ENCODE data around the gene KRTAP5-7.
"Not testable (repeated sequence)": the region's sequence is repeated elsewhere in the genome, so short reads cannot be mapped to it uniquely, and the experiment has no call there.

KRTAP5-7 gene

GRCh38 chr11:71526796-71527575 lies at the start of gene KRTAP5-7:
Gene KRTAP5-7, plus strand, starts transcription at chr11:71527267. Its CDS starts 34 bp downstream, at chr11:71527301.
- not testable (repeated sequence) for DNase-seq

- no peak for DNase-seq
Observed at GRCh38 chr11:71477641-71478527, 49.2 kb upstream of the KRTAP5-7 start.

- DNase-seq: no peak
Observed at GRCh38 chr11:71478528-71478840, 48.6 kb upstream of the KRTAP5-7 start.

GRCh38 chr11:71481101-71481960 lies 45.7 kb upstream of the KRTAP5-7 start:
- no peak for DNase-seq

GRCh38 chr11:71482216-71482615 lies 44.9 kb upstream of the KRTAP5-7 start:
- DNase-seq: no peak

- DNase-seq: no peak
Observed at GRCh38 chr11:71482746-71483364, 44.2 kb upstream of the KRTAP5-7 start.

GRCh38 chr11:71483692-71484091 lies 43.4 kb upstream of the KRTAP5-7 start:
- DNase-seq: no peak

- peak; percentile 12 for DNase-seq
Observed at GRCh38 chr11:71484248-71485062, 42.6 kb upstream of the KRTAP5-7 start.

- DNase-seq: no peak
Observed at GRCh38 chr11:71485063-71485399, 42.0 kb upstream of the KRTAP5-7 start.

GRCh38 chr11:71485466-71485865 lies 41.6 kb upstream of the KRTAP5-7 start:
- DNase-seq: no peak

GRCh38 chr11:71486320-71486719 lies 40.7 kb upstream of the KRTAP5-7 start:
- no peak for DNase-seq

GRCh38 chr11:71488681-71489270 lies 38.3 kb upstream of the KRTAP5-7 start:
- DNase-seq: peak; percentile 5

GRCh38 chr11:71489311-71490043 lies 37.6 kb upstream of the KRTAP5-7 start:
- DNase-seq: peak; percentile 13

- DNase-seq: peak; percentile 6
Observed at GRCh38 chr11:71490044-71490730, 36.9 kb upstream of the KRTAP5-7 start.

- peak; percentile 13 for DNase-seq
Observed at GRCh38 chr11:71490731-71491390, 36.2 kb upstream of the KRTAP5-7 start.

- peak; percentile 7 for DNase-seq
Observed at GRCh38 chr11:71491531-71491930, 35.5 kb upstream of the KRTAP5-7 start.

GRCh38 chr11:71491940-71492339 lies 35.1 kb upstream of the KRTAP5-7 start:
- DNase-seq: no peak

GRCh38 chr11:71495286-71496230 lies 31.5 kb upstream of the KRTAP5-7 start:
- peak; percentile 1 for DNase-seq
